Measurements from ENCODE around the gene HS1BP3. TPM values are rescaled to one million over a fixed set of nuclear protein-coding genes. Genes with fewer than 3 reads are reported as not detected.

HS1BP3 gene
- total and polyA plus RNA-seq, 2 of the 13 experiments (the other 11 are each of a cell fraction or from before 2014, with no cell fraction given) = 15.2 to 22.0 TPM

- TF ChIP-seq ZNF512 (CRISPR knock-in tag; IDR thresholded peaks at IDR 0.05) (no peak), ZNF142 (CRISPR knock-in tag; IDR thresholded peaks at IDR 0.05) (0 out of 2 replicates have a peak, but pooled peaks have one; percentile 41), ZNF101 (CRISPR knock-in tag; IDR thresholded peaks at IDR 0.05; ENCODE audit: borderline replicate concordance, low read depth) (peak; percentile 76; the same call in 1 of the 2 replicates), EEA1 (CRISPR knock-in tag; IDR thresholded peaks at IDR 0.05; ENCODE audit: borderline replicate concordance) (peak; percentile 66; the same call in 1 of the 2 replicates), LCORL (IDR thresholded peaks at IDR 0.05) (no peak), LCORL (CRISPR knock-in tag; IDR thresholded peaks at IDR 0.05) (0 out of 2 replicates have a peak, but pooled peaks have one; percentile 30), HIVEP1 (CRISPR knock-in tag; IDR thresholded peaks at IDR 0.05) (0 out of 2 replicates have a peak, but pooled peaks have one; percentile 11), ADNP (CRISPR knock-in tag; IDR thresholded peaks at IDR 0.05) (no peak), ZBTB42 (CRISPR knock-in tag; IDR thresholded peaks at IDR 0.05) (no peak), MED1 (CRISPR knock-in tag; IDR thresholded peaks at IDR 0.05) (peak; percentile 25; the same call in 1 of the 2 replicates), ZFP36L1 (CRISPR knock-in tag; IDR thresholded peaks at IDR 0.05) (0 out of 2 replicates have a peak, but pooled peaks have one; percentile 39), ZNF782 (CRISPR knock-in tag; IDR thresholded peaks at IDR 0.05; ENCODE audit: borderline replicate concordance) (peak; percentile 27; the same call in 1 of the 2 replicates), HNRNPL (IDR thresholded peaks at IDR 0.05; ENCODE audit: low read depth, low read length) (peak; percentile 11; the same call in 1 of the 2 replicates), CREM (IDR thresholded peaks at IDR 0.05) (no peak), CREM (CRISPR knock-in tag; IDR thresholded peaks at IDR 0.05) (no peak), ZSCAN25 (CRISPR knock-in tag; IDR thresholded peaks at IDR 0.05) (0 out of 2 replicates have a peak, but pooled peaks have one; percentile 6), BRD4 (CRISPR knock-in tag; IDR thresholded peaks at IDR 0.05) (0 out of 2 replicates have a peak, but pooled peaks have one; percentile 41), RBFOX2 (IDR thresholded peaks at IDR 0.05; ENCODE audit: low read depth, low read length) (peak; percentile 65), NCOR1 (IDR thresholded peaks at IDR 0.05; ENCODE audit: borderline replicate concordance, low read length) (peak; percentile 69)
Measured at GRCh38 chr2:20590704-20591515, 60.0 kb downstream of the HS1BP3 start (continued).

Data from HepG2 (cell line).